HG03442 (cell line): ENCODE measurements around the gene RPH3AL.
"Not testable (repeated sequence)": the region's sequence is repeated elsewhere in the genome, so short reads cannot be mapped to it uniquely, and the experiment has no call there.

Source experiments
- ATAC-seq: cut with Tn5 transposase; IDR thresholded peaks from one replicate; pipeline ENCODE4 v1.9.1; 2021; ENCODE audit warnings: mild to moderate bottlenecking, moderate library complexity; ENCODE audit not compliant: unreplicated experiment

Gene RPH3AL

DNA sequence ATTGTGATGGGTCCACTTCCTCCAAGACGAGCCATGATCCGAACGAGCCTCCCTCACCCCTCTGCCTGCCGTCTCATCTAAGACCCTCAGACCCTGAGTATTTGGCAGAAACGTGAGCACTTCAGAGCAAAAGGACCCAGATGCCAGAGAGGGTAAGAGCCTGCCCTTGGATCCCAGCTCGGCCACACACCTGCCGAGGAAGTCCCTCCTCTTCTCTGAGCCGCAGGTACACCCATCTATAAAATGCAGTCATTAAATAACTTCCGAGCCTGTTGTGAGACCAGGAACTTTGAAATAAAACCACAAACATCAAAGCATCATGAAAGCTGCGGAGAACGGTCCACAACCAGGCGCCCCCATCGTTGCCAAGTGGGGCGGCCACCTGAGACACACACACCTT, 106.4 kb downstream of the RPH3AL start:
- no peak for ATAC-seq

DNA sequence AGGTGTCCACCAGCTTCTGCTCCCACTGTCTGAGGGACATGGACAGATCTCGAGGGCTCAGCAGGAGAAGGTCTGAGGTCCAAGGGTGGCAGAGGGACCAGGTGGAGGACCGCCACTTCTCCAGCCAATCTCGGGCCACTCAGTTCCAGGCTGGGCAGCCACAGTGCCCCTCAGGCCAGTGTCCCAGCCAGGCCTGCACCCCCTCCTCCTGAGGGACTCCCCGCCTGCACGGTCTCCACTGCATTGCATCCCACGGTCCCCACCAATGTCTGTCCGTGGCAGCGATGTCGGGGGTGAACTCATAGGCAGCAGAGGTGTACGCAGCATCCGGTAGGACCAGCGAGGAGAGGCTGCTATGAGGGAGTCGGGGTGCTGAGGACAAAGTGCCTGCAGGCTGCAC, 107.0 kb downstream of the RPH3AL start:
- ATAC-seq: no peak

DNA sequence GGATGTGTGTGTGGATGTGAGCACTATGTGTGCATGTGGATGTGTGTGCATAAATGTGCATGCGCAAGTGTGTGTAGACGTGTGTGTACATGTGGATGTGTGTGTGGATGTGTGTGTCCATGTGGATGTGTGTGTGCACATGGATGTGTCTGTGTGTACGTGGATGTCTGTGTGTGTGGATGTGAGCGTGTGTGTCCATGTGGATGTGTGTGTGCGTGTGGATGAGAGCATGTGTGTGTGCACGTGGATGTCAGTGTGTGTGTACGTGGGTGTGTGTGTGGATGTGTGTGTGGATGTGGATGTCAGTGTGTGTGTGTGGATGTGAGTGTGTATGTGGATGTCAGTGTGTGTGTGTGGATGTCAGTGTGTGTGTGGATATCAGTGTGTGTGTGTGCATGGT, 107.6 kb downstream of the RPH3AL start:
- no peak for ATAC-seq

DNA sequence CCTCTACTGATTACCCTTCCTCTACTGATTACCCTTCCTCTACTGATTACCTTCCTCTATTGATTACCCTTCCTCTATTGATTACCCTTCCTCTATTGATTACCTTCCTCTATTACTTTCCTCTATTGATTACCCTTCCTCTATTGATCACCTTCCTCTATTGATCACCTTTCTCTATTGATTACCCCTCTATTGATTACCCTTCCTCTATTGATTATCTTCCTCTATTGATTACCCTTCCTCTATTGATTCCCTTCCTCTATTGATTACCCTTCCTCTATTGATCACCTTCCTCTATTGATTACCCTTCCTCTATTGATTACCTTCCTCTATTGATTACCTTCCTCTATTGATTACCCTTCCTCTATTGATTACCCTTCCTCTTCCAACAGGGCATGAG, 108.7 kb downstream of the RPH3AL start:
- ATAC-seq: not testable (repeated sequence)

DNA sequence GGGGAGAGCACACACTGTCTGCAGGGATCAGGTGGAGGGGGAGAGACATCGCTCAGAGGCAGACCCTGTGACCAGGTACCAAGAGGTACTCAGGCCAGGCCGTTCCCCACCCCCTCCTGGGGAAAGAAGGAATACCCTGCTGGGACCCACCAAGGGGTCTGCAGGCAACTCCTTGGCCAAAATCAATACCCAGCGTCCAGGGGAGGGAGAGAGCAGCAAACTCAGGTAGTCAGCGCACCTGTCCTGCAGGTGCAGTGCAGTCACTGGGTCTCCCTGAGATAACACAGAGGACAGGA, 113.7 kb downstream of the RPH3AL start:
- no peak for ATAC-seq

DNA sequence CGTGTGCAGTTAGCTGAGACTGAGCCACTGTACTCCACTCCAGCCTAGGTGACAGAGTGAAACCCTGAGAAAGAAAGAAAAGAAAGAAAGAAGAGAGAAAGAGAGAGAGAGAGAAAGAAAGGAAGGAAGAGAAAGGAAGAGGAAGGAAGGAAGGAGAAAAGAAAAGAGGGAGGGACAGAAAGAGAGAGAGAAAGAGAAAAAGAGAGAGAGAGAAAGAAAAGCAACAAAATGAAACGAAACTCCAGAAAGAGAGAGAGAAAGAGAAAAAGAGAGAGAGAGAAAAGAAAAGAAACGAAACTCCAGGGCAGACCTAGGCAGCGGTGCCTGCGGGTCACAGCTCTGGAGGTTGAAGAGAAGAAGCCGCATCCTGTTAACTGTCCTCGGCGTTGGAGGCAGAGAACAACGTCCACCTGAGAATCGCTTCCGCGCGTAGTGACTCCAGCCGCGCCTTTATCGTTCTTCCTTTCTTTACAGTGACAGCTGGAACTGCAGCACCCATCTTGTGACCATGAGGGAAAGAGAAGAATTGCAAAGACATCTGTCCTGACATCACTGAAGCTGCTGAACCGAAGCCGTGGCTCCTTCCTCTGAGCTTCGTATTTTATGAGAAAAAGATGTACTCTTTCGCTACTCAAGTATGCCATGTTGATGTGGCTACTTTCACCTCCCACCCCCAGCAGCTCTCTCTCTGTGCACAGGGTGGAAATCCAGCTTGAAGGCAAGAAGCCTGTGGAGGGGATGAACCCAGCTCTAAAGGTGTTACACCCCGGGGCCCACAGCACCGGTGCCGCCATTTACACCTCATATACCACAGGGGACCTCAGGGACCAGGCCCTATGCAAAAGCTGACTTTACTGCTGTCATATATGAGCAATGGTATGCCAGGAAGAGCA, 114.3 kb downstream of the RPH3AL start:
- no peak for ATAC-seq

DNA sequence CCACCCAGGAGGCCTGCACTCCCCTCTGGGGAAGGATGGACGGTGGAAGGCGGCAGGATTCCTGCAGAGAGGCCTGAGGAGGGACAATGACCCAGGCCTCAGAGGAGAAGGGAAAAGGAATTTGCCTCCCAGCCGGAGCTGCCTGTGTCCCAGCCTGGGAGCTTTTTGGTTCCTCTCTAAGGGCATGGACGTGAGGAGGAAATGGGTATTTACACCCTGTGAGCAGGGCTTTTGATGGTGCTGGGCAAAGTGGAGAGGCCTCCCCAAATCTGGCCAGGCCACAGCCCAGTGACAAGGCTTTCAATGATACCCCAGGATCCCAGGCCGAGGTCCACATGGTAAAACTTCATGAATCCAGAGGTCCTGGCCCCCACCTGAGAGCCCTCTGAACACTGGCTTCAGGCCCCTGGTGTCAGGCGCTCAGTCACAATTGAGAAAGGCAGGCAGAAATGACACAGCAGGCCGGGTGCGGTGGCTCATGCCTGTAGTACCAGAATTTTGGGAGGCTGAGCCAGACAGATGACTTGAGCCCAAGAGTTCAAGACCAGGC, 115.1 kb downstream of the RPH3AL start:
- ATAC-seq: no peak

DNA sequence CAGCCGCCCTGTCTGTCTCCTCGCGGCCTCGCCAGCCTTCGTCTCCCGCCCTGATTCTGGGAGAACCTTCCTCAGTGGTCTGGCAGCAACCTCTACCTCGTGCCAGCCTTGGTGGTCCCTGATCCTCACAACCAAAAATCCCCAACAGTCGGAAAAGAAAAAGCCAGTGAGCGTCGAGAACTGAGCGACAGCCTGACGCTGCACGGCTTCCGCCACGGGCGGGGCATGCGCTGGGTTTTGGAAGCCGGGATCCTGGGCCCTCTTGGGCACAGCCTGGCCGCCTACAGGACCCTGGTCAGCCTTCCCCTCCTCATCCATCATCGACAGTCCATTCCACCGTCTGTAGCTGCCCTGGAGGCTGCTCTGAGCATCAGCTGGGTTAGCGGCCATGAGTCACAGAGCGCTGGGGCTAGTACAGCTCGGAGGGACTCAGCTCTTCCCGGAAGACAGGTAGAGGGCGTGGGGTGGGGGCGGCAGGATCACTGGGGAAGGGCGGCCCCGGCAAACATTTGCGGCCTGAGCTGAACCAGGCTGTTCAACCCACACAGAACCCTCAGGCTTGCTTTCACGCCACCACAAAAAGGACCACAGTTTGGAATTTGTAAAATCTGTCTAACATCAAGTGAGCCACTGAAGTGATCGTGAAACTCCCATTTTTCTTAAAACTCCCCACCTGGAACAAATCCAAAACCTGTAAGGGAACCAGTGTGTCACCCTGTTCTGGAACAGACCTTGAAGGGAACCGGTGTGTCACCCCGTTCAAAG, 115.8 kb downstream of the RPH3AL start:
- ATAC-seq: no peak

DNA sequence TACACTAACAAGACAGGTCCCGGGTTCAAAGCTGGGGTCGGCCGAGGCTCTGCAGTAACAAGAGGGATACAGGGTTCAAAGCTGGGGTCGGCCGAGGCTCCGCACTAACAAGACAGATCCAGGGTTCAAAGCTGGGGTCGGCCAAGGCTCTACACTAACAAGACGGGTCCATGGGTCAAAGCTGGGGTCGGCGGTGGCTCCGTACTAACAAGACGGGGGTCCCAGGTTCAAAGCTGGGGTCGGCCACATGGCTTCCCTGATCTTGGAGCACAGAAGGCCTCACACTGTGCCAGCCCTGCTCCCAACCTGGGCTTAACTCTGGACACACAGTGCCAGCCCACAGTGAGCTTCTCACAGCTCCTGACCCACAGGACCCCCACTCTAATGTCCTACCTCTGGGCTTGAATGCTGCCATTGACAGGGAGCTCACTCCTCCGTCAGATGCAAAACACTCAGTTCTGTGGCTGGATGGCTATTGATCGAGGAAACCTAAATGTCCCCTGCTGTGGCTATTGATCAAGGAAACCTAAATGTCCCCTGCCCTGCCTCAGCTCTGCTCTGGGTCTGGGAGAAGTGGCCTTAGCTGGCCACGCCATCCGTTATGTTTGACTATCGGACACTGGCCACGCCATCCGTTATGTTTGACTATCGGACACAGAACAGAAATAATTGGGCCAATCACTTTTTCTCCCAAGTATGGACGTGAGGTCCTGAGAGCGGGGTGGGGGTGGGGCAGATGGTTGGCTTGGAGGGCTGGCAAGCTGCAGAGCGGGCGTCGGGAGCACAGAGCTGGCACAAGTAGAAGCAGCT, 116.6 kb downstream of the RPH3AL start:
- ATAC-seq: no peak

DNA sequence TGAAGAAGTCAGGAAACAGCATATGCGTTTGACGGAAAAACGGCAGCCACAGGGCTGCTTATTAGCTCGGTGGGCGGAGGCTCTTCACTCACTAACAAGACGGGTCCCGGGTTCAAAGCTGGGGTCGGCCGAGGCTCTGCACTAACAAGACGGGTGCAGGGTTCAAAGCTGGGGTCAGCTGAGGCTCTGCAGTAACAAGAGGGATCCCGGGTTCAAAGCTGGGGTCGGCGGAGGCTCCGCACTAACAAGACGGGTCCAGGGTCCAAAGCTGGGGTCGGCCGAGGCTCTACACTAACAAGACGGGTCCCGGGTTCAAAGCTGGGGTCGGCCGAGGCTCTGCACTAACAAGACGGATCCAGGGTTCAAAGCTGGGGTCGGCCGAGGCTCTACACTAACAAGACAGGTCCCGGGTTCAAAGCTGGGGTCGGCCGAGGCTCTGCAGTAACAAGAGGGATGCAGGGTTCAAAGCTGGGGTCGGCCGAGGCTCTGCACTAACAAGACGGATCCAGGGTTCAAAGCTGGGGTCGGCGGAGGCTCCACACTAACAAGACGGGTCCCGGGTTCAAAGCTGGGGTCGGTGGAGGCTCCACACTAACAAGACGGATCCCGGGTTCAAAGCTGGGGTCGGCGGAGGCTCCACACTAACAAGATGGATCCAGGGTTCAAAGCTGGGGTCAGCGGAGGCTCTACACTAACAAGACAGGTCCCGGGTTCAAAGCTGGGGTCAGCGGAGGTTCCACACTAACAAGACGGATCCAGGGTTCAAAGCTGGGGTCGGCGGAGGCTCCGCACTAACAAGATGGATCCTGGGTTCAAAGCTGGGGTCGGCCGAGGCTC, 117.4 kb downstream of the RPH3AL start:
- not testable (repeated sequence) for ATAC-seq

DNA sequence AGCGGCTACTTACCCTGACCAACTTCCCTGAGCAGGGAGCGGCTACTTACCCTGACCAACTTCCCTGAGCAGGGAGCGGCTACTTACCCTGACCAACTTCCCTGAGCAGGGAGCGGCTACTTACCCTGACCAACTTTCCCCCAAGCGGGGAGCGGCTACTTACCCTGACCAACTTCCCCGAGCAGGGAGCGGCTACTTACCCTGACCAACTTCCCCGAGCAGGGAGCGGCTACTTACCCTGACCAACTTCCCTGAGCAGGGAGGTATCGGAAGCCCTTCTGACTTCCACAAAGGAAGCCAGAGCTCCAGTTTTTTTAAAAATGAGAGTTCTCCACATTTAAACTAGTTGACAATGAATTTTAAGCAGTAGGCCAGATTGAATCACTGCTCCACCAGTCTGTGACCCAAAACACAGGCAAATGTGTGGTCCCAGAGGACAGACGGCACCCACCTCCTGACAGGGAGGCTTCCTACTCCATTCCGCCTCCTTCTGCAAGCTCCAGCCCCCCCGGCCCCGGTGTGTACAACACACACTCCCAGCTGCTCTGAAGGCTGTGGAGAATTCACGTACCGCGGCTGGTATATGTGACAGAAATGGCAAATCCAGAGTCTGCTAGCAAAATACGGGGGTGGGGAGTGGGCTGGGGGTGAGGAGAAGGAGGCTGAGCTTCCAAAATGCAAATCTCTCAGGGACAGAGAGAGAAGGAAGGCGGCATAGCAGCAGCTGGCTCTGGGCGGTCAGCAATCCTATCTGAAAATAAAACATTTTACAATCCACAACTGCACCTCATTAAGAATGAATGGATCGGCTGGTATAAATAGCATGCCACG, 118.2 kb downstream of the RPH3AL start:
- ATAC-seq: not testable (repeated sequence)

DNA sequence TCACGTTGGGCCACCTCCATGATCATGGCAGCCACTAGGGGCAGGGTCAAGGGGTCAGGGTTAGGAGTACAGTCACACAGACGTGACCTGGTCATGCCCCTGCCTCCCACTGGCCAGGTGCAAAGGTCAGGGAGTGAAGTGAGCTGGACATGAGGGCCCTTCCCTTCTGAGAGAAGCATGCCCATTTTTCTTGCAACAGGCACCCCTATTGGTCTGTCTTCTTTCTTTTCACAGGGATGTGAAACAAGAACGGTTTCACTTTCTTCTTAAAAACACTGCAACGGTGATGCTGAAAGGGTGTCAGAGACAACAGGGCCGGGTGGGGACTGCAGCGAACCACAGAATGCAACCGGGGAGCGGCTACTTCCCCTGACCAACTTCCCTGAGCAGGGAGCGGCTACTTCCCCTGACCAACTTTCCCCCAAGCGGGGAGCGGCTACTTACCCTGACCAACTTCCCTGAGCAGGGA, 119.1 kb downstream of the RPH3AL start:
- no peak for ATAC-seq

DNA sequence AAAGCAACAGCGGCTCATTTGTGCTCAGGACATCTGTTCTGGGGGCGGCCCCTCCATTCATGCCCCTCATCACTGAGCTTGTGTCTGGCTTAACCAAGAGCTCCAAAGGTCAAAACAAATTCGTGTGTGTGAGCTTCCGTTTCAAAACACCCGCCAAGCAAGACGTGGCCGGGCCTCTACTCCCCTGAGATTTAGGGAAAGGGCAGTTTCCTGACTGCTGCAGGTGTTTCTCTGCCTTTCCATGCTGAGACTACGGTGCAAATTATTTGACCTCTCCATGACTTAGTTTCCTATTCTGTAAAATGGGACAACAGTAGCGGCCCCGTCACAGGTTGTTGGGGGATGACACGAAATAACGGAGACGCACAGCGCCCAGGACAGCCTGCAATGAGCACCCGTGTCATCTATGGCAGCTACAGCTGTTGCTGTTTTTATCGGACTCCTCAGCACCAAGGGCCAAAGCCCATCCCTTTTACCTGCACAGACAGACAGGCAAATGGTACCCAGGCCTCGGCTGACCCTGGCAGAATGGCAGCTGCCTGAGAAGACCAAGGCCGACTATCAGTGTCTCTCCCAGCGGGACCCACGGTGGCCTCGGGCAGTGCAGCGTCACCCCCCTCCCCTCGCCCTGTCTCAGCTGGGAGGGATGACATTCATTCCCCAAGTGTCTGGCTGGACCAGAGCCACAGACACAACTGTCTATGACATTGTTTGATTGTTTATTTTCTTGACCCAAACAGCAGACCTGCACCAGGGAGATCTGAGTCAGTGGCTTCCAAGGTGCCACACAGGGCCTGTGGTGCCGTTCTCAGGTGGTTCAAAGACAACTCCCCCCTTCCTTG, 120.4 kb downstream of the RPH3AL start:
- no peak for ATAC-seq

DNA sequence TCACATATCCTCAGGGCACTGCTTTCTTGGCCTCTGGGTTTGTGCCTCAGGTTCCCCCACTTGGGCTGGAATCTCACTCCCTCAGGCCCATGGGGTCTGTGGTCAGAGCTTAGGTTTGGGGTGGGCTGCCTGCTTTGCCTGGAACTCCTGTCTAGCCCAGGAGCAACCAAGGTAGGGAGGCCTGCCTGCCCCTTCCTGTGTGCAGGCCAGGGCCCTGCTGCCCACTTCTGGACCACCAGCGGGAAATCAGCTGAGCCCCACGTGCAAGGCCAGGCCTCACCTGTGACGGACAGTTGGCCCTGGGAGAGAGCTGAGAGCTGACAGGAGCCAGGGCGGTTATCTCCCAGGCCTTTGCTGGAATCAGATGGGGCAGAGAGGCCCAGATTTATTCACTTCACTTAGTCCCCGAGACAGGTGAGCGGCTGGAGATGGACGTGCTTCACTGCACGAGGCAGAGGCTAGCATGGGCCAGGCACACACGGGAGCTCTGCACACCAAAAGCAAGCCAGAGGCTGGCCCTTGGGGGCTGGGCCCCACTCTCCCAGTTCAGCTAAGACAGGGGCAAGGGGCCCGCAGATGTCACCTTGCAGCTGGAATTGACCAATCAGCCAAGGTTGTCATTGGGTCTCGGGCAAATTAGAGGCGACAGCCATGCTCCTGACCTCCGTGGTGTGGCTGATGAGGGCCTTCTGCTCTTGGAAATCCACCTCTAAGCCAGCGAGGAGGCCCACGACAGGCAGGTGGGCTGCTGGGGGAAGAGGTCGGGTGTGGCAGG, 121.2 kb downstream of the RPH3AL start:
- no peak for ATAC-seq

DNA sequence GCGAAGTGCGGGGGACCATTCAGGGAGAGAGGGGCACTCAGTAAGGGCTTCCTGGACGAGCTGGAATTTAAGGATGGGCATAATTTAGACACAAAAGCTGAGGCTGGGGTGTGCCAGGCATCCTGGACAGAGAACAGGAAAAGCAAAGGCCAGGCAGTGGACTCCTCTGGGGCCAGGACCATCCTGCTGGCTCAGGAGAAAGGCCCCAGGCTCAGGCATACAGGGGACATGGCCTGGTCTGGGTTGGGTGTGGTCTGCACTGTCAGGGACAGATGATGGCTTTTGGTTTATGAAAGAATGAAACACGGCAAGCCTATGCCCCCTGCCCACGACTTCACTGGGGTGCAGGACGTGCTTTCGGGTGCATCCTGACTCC, 122.2 kb downstream of the RPH3AL start:
- ATAC-seq: no peak

DNA sequence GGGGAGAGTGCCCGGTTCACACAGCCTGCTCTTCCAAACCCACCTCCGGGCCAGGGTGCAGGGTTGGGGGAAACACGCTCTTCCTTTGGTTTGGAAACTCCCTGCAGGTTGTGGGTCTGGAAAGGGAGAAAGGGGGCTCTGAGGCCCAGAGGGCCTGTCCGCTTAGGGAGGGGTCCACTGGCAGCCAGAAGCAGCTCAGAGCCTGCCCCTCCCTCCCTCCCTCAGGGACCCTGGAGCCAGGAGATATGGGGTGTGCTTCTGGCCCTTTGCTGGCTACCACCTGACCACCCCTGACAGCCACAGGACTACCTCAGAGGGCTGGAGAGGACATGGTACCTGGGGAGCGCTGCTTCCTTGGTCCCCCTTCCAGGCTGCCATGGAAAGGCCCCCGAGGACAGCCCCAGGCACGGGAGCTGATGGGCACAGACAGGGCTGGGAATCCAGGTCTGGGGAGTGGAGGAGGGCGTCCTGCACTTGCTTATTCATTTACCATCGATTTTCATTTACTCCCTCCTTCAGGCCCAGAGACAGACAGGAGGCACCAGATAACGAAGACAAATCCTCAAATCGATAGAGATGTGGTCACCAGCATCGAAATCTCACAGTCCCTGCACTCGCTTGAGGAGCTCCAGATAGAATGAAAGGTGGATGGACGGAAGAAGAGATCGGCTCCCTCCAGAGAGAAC, 122.8 kb downstream of the RPH3AL start:
- no peak for ATAC-seq
